ENCODE data around the gene ULBP1.
"Not testable (repeated sequence)": the region's sequence is repeated elsewhere in the genome, so short reads cannot be mapped to it uniquely, and the experiment has no call there.

The ULBP1 gene

DNA sequence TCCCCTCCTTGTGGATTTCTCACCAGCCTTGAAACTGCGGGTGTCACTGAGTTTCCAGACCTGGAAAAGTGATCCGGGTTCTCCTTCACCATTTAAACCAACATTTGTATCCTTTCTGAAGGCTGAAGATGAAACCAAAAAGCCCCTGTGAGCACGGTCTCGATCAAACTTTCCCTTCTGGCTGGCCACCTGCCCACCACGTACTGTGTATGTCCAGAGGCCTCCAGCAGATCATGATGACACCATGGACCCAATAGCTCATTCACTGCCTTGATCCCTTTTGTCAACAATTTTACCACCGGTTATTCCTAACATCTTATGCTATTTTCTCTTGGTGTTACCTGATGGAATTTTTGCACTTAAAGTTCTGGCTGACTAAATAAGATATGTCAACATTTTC, 15.6 kb downstream of the ULBP1 start:
- no peak for DNase-seq

- DNase-seq: no peak
Measured at GRCh38 chr6:149983145-149983544, 19.4 kb downstream of the ULBP1 start.

DNA sequence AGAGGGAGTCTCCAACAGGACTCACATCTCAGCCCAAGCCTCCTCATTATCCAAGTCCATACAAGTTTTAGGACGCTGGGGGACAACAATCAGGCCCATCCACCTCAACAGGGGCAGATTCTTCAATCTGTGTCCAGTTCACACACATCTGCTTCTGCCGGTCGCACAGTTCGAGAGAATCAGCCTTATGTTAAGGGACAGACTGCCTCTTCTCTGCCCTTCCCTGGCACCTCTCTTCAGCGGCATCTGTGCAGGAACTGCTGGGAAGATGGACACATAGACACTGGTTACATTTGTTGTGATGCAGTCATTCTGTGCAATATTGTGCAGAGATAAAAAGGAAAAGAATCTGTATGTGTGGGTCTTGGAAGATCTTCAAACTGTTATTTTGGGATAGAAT, 21.0 kb downstream of the ULBP1 start:
- no peak for DNase-seq

- no peak for DNase-seq
Measured at GRCh38 chr6:149985481-149985937, 21.8 kb downstream of the ULBP1 start.

DNA sequence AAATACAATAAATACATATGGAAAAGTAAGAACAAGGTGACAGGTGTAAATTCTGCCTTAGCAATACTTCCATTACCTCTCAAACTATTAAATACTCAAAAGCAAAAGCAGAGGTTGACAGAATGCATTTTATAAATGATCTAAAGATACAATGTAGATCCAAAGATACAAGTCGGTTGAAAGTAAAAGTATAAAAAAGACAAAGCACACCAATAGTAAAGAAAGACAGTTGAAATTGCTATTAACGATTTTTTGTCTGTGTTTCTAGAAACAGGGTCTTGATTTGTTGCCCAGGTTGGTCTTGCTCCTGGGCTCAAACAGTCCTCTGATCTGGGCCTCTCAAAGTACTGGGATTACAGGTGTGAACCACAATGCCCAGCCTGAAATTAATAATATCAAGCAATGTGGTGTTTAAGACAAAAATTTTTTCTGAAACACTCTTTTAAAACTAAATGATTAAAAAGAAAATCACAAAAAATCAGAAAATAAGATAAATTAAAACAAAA, 23.9 kb downstream of the ULBP1 start:
- DNase-seq: no peak

GRCh38 chr6:149988550-149989346, 25.0 kb downstream of the ULBP1 start:
- no peak for DNase-seq

GRCh38 chr6:149990212-149990660, 26.5 kb downstream of the ULBP1 start:
- no peak for DNase-seq

GRCh38 chr6:149990661-149991471, 27.1 kb downstream of the ULBP1 start:
- DNase-seq: no peak

GRCh38 chr6:149991472-149991795, 27.7 kb downstream of the ULBP1 start:
- DNase-seq: not testable (repeated sequence)

DNA sequence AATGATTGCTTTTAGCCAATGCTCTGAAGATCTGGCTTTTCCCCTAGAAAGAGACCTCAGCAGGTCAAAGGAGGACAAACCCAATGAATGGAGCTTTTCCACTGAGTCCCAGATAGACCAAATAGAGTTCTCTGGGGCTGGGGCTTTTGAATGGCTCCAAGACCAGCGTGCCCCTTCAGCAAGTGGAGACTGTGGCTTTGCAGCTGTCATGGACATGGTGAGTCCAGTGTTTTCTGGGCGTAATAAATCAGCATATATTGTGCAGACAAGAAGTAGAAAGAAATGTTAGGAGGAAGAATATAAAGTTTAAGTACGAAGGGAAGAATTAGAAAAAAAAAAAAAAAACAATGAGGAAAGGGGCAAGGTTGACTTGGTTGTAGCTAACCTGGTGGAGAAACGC, 28.1 kb downstream of the ULBP1 start:
- DNase-seq: no peak

DNA sequence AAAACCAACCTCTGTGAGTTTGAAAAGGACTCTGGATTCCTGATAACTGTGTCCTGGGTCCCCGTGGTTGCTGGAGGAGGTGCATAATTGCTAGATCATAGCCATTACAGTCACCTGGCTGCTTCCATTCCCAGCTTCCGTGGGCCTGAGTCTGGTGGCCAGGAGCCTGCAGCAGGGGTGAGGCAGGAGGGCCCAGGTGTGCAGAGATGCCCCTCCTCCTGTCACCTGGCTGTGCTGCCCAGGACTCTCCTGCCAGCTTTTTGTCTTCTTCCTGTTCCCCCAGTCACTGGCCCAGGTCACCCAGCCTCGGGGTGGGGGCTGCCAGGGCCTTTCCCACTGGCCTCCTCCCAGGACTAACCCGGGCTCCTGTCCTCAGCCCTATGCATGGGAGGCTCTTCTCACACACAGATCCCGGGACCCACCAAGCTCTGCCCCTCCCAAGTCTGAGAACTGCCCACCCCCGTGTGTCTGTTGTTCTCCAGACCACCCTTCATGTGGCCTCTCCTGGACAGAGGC, 31.6 kb downstream of the ULBP1 start:
- no peak for DNase-seq

- DNase-seq: no peak
Measured at GRCh38 chr6:149995971-149996370, 32.2 kb downstream of the ULBP1 start.

DNA sequence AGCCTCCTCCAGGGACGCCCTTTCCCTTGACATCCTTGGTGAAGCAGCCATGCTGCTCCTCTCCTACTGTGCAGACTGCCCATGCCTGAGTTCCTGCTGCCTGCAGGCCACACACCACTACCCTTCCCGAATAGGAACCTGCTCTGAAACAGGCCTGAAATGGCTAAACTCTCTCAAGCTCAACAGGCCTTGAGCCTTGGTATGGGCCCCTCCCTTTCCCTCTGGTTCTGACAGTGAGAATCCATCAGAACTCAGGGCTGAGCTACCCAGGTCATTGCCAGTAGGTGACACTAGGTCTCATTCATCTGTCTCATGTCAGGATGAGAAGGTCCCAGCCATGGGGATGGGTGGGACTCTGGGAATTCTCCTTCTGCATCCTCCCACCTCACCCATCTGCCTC, 35.9 kb downstream of the ULBP1 start:
- no peak for DNase-seq

GRCh38 chr6:150001295-150002008, 37.7 kb downstream of the ULBP1 start:
- DNase-seq: no peak

DNA sequence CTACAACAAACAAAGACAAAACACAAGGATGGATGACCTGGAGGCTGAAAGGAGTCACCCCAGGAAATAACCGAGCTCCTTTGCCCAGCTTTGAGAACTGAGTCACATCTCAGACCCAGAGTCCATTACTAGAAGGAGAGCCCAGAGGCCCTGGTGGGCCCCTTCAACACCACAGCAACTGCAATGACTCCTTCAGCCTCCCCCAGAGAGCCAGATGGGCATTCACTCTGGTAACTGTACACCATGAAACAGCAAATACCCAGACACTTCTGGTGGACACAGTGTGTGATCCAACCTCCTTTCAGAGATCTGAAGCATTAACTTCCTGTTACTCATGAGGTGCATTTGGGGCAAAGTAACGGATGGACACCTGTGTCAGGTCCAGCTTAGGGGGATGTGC, 39.0 kb downstream of the ULBP1 start:
- DNase-seq: no peak

DNA sequence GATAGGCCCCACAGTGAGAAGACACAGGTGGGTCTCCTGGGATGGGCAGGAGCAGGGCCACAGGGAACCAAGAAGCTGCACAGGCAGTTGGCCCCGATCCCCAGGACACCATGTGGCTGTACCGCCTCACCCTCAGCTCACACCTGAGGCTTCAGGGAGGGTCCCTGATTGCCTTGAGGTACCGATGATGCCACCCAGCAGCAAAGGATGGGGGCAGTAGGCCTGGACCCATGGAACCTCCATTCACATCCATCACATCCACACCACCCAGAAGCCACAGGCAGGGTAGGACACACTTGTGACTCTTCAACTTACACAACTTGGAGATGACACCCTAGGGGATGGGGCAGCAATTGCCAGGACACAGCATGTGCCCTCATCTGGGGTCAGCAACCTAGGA, 39.9 kb downstream of the ULBP1 start:
- not testable (repeated sequence) for DNase-seq

DNA sequence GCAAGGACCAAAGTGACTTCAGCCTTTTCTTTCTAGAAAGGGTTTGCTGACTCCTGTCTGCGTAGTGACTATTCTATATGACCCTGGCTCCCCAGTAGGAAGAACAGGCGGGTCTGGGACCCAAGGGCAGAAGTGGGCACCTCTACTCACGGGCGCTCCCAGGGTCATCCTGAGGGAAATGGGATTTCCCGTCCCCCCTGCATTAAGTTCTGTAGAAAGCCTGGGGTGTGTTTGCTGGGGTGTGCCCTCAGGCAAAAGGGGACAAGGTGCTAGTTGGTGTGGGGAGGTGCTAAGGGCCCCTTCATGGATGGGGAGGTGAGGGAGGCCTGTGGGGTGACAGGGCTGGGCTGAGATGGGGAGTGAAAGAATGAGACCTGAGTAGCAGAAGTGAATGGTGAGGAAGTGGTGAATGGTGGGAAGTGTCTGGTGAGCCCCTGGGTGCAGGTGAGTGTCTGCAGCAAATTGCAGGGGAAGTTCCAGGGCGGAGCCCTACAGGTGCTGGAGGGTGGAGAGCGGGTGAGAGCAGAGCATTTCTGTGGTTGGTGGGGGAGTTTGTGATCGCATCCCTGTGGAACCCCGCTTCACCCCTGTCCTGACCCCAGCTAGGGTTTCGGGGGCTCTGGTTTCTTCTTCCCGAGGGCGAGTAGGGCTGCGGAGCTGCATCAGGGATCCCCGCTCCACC, 40.5 kb downstream of the ULBP1 start:
- DNase-seq: no peak

GRCh38 chr6:150004783-150005717, 41.3 kb downstream of the ULBP1 start:
- peak; percentile 96 for DNase-seq

GRCh38 chr6:150005761-150006651, 42.3 kb downstream of the ULBP1 start:
- DNase-seq: no peak

DNA sequence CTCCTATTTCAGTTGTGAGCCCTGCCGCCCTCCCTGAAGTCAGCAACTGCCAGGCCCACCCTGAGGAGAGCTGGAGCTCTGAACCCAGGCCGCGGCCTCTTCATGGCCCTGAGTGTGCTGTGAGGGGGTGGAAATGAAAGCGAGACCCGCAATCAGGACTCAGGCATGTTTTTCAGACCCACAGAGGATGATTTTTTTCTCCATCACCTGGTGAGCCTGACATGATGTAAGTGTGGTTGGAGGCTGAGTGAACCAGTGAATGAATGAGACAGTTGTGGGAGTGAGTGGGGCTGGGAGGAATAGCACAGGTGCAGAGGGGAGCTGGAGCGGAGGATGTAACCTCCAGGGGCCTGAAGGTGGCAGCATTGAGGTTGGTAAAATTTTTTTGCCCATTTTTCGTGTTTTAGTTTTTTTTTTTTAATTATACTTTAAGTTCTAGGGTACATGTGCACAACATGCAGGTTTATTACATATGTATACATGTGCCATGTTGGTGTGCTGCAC, 43.3 kb downstream of the ULBP1 start:
- DNase-seq: no peak
